Measurements from ENCODE around the gene CISD2. TPM values are rescaled to one million over a fixed set of nuclear protein-coding genes. Genes with fewer than 3 reads are reported as not detected.
"Not testable (repeated sequence)": the region's sequence is repeated elsewhere in the genome, so short reads cannot be mapped to it uniquely, and the experiment has no call there.

The CISD2 gene
- total RNA-seq, 3 donors from 2014 or later: 22.5 to 24.5 (median 23.1) TPM

DNA sequence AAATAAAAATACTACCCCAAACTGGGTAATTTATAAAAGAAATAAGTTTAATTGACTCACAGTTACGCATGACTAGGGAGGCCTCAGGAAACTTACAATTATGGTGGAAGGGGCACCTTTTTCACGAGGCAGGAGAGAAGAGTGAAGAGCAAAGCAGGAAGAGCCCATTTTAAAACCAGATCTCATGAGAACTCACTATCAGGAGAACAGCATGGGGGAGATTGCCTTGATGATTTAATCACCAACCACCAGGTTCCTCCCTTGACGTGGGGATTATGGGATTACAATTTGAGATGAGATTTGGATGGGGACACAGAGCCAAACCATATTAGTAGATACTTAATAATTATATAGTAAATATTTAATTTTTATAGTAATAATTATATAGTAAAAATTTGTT lies 10.1 kb downstream of the CISD2 start:
- TF ChIP-seq, protein P1, sequence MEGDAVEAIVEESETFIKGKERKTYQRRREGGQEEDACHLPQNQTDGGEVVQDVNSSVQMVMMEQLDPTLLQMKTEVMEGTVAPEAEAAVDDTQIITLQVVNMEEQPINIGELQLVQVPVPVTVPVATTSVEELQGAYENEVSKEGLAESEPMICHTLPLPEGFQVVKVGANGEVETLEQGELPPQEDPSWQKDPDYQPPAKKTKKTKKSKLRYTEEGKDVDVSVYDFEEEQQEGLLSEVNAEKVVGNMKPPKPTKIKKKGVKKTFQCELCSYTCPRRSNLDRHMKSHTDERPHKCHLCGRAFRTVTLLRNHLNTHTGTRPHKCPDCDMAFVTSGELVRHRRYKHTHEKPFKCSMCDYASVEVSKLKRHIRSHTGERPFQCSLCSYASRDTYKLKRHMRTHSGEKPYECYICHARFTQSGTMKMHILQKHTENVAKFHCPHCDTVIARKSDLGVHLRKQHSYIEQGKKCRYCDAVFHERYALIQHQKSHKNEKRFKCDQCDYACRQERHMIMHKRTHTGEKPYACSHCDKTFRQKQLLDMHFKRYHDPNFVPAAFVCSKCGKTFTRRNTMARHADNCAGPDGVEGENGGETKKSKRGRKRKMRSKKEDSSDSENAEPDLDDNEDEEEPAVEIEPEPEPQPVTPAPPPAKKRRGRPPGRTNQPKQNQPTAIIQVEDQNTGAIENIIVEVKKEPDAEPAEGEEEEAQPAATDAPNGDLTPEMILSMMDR (IDR thresholded peaks at IDR 0.05): no peak
- intact Hi-C loops (cut with DNase I, micrococcal nuclease): no loop called here
- ATAC-seq: no peak

DNA sequence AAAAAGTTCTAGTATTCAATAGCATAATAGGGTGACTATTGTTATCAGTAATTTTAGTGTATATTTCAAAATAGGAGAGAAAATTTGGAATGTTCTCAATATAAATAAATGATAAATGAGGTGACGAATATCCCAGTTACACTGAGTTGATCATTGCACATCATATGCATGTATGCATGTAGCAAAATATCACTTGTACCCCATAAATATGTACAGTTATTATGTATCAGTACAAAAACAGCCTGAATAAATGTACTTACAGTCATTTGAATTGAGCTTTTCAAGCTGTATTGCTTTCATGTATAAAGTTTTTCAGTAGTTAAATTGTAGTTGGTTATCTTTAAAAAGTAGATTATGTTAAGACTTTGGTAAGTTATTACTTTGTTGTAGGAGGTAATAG lies 12.6 kb downstream of the CISD2 start:
- no peak overlapping the region for H3K4me3 ChIP-seq
- no peak for ATAC-seq
- intact Hi-C loops (cut with DNase I, micrococcal nuclease): no loop called here
- DNase-seq: no peak
- H3K36me3 ChIP-seq (ENCODE audit: low read depth): no peaks in the 10 kb centered on the region
- H3K9me3 ChIP-seq: peaks cover 17% of the 10 kb centered on the region
- TF ChIP-seq, protein P1 (IDR thresholded peaks at IDR 0.05): no peak
- H3K4me1 ChIP-seq (ENCODE audit: low read depth): peaks cover 6% of the 10 kb centered on the region

More for the DNA sequence above, 10.1 kb downstream of the CISD2 start:
- Histone ChIP-seq H3K9me3 (peaks cover 18% of the 10 kb centered on the region), H3K4me1 (ENCODE audit: low read depth) (peaks cover 6% of the 10 kb centered on the region), H3K36me3 (ENCODE audit: low read depth) (no peaks in the 10 kb centered on the region), H3K4me3 (no peak overlapping the region)
- no peak for DNase-seq

DNA sequence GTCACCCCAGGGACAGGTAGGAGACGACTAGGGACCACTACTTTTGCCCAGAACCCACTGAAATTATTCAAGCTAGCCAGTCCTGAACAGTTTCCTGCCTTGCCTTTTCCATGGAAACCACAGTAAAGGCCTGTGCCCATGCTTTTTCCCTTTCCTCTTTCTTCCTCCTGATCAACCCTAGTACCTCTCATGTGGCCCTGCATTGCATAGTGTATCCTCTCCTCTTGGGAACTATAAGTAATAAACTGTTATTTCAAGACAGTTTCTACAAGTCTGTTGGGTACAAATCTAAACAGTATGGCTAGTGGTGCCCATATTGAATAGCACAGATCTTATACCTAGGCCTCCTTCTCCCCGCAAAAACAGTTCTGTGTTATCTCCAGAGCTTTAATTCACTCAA lies 14.5 kb downstream of the CISD2 start:
- intact Hi-C loops (cut with DNase I, micrococcal nuclease): no loop called here
- H3K4me3 ChIP-seq: no peak overlapping the region
- no peak for DNase-seq
- no peaks in the 10 kb centered on the region for H3K9me3 ChIP-seq
- TF ChIP-seq, protein P1 (IDR thresholded peaks at IDR 0.05): no peak
- H3K36me3 ChIP-seq (ENCODE audit: low read depth): no peaks in the 10 kb centered on the region
- no peak for ATAC-seq
- H3K4me1 ChIP-seq (ENCODE audit: low read depth): peaks cover 3% of the 10 kb centered on the region

DNA sequence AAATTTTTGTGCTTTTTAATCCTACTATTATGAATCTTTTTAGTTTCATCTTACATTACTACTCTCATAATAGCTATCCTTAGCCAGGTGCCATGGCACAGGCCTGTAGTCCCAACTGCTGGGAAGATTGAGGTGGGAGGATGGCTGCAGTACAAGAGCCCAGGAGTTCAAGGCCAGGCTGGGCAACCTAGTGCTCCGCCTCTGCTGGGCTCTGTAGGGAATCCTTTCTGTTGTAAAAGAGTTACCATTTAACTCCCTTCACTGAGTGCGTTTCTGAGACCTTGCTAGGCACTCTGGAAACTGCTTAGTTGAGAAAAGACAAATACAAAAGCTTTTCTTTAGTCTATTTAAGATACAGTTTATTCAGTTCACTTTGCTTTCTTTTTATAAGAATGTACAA lies 19.8 kb downstream of the CISD2 start:
- H3K4me3 ChIP-seq; DNase-seq; H3K36me3 ChIP-seq (ENCODE audit: low read depth); intact Hi-C loops (cut with DNase I, micrococcal nuclease); ATAC-seq; H3K4me1 ChIP-seq (ENCODE audit: low read depth); H3K9me3 ChIP-seq: not testable (repeated sequence)

DNA sequence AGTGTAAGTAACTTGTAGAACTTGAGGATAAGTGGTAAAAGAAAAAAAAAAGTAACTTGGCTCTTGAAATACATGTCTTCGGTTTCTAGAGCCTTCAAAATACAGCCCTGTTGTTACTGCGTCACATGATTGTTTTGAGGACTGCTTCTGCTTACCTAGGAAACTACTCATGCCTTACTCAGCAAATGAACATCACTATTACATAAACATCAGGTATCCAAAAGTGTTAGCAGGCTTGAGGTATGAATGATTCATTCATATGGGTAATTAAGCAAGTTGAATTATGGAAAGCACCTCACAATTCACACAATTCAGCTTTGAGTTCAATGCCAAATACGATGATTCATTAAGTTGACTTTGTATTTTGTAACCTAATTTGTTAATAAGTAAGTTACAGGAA lies 21.1 kb downstream of the CISD2 start:
- H3K9me3 ChIP-seq; H3K4me3 ChIP-seq; intact Hi-C loops (cut with DNase I, micrococcal nuclease); ATAC-seq; H3K4me1 ChIP-seq (ENCODE audit: low read depth); H3K36me3 ChIP-seq (ENCODE audit: low read depth); DNase-seq: not testable (repeated sequence)

DNA sequence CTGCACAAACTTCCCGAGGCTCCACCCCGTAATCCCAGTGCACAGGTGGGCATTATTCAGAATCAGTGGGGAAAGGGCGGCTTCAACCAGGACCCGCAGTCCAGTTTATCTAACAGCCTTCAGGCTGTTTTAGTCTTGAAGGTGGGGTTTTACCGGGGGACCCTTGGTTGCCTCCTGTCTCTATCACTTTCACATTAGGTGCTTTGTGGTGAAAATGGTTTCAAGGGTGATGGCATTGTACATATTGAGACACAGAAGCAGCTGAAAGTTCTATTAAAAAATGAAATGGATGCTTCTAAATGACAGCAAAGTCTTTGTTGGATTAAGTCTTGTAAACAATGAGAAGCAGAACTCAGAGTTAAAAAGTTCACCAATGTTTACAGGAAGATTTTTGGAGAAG lies 27.8 kb downstream of the CISD2 start:
- DNase-seq; H3K4me3 ChIP-seq; H3K9me3 ChIP-seq; H3K4me1 ChIP-seq (ENCODE audit: low read depth); intact Hi-C loops (cut with DNase I, micrococcal nuclease); H3K36me3 ChIP-seq (ENCODE audit: low read depth); ATAC-seq: not testable (repeated sequence)

DNA sequence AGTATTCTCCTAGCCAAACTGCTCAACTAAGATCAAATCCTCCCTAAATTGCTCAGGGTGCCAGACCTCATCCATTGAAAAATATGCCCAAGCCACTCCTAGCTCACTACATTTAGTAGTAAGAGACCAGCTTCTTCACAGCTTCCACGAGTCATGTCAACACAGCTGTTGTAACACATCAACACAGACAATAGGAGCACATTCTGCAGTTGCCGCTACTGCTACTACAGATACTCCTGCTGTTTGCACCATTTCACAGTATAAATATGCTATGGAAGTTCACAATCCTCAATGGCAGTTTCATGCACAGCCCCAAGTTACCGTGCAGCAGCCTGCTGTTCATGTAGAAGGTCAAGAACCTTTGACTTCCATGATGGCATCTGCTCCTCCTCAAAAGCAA lies 28.8 kb downstream of the CISD2 start:
- H3K4me1 ChIP-seq (ENCODE audit: low read depth); H3K9me3 ChIP-seq; DNase-seq; H3K36me3 ChIP-seq (ENCODE audit: low read depth); H3K4me3 ChIP-seq; intact Hi-C loops (cut with DNase I, micrococcal nuclease); ATAC-seq: not testable (repeated sequence)

DNA sequence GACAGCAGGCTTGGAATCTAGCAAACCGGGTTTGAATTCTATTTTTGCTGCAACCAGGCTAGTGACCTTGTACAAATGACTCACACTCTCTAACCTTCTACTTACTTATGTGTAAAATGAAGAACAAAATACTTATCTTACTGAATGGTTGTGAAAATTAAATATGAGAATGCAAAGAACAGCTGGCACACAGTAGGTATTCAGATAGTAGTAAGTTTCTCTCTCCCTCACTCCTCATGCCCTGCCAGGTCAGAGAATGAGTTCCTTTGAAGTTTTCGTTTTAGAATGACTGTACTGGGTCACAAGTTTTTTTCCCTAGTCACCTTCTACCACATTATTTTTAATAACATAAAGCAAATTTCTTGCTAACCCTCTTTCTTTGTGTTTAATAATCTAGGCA lies 33.0 kb downstream of the CISD2 start:
- DNase-seq (no peak), ATAC-seq (no peak)
- H3K4me3 ChIP-seq: no peak overlapping the region
- no peaks in the 10 kb centered on the region for H3K4me1 ChIP-seq (ENCODE audit: low read depth)
- H3K9me3 ChIP-seq: no peaks in the 10 kb centered on the region
- TF ChIP-seq, protein P1 (IDR thresholded peaks at IDR 0.05): no peak
- intact Hi-C loops (cut with DNase I, micrococcal nuclease): no loop called here
- H3K36me3 ChIP-seq (ENCODE audit: low read depth): no peaks in the 10 kb centered on the region

Data from mucosa of descending colon (tissue), 3 donors.